Sigmoid colon (tissue), 7 donors: ENCODE results near the gene BIRC7. TPM values are rescaled to one million over a fixed set of nuclear protein-coding genes. Genes with fewer than 3 reads are reported as not detected.

ENCODE experiments used
- DNase-seq: peaks from one replicate; pipeline ENCODE4 v3.0.0-alpha.2; 2019
- H3K27ac ChIP-seq, 4 donors: fragments of 200-600 bp; sonication (generic); one replicate each; pipeline ENCODE4 v1.5.1; 2016 to 2019; ENCODE audit warnings: mild to moderate bottlenecking in 1 of 4
- H3K27me3 ChIP-seq, 3 donors: fragments of 200-600 bp; sonication (generic); one replicate each; pipeline ENCODE4 v1.5.1; 2019; ENCODE audit warnings: mild to moderate bottlenecking in 1 of 3
- H3K36me3 ChIP-seq, 4 donors: fragments of 200-600 bp; sonication (generic); one replicate each; pipeline ENCODE4 v1.5.1; 2016 to 2019
- H3K4me1 ChIP-seq, 4 donors: fragments of 200-600 bp; sonication (generic); one replicate each; pipeline ENCODE4 v1.5.1; 2017 to 2019
- H3K4me3 ChIP-seq, 4 donors: fragments of 200-600 bp; sonication (generic); one replicate each; pipeline ENCODE4 v1.5.1; 2017 to 2019; ENCODE audit warnings: mild to moderate bottlenecking in 2 of 4, moderate library complexity in 1 of 4
- H3K9me3 ChIP-seq, 4 donors: fragments of 200-600 bp in 3 of 4; sonication (generic) in 3 of 4; one replicate each; pipeline versions ENCODE4 v1.5.1 to v1.6.1; 2013 to 2019
- CTCF ChIP-seq, 4 experiments: fragments of 450-650 bp in 3 of 4; fragments of 200-600 bp in 1 of 4; IDR thresholded peaks; one replicate each; pipeline ENCODE4 v1.5.1; 2016 to 2019; ENCODE audit warnings: antibody characterized with exemption in 4 of 4, mild to moderate bottlenecking in 3 of 4, moderate library complexity in 2 of 4
- EP300 ChIP-seq, 4 donors: sonication (generic); formaldehyde crosslinking; IDR thresholded peaks; one replicate each; pipeline ENCODE4 v1.6.1; 2017; ENCODE audit warnings: antibody characterized with exemption in 4 of 4
- POLR2A ChIP-seq, 2 donors: fragments of 450-650 bp; IDR thresholded peaks; one replicate each; pipeline ENCODE4 v1.6.1; 2016; ENCODE audit warnings: antibody characterized with exemption in 2 of 2, mild to moderate bottlenecking in 2 of 2, moderate library complexity in 2 of 2
- POLR2AphosphoS5 ChIP-seq, 4 donors: sonication (generic); formaldehyde crosslinking; IDR thresholded peaks; one replicate each; pipeline ENCODE4 v1.6.1; 2017; ENCODE audit warnings: antibody characterized with exemption in 4 of 4
- WGBS, 2 donors: extraction: QIAGEN DNeasy Blood & Tissue Kit; methylation state at CpG; one replicate each; pipeline ENCODE4 v1.1.7; 2013; 5-methylcytosine and 5-hydroxymethylcytosine counted together
- intact Hi-C: fragments of 100-400 bp; cut with DNase I; formaldehyde crosslinking; loops from one replicate; pipeline ENCODE4 v1.15.1; 2023
- polyA plus RNA-seq, 3 donors: library from polyadenylated mRNA; stranded (reverse); fragments of 200-250 nt; gene quantifications; one replicate each; pipeline ENCODE4 v1.2.3, GENCODE V29; 2013
- total RNA-seq, 4 donors: library from RNA; depleted of rRNA; stranded (reverse); fragments of >200 nt; gene quantifications; one replicate each; pipeline ENCODE4 v1.1.0, GENCODE V29; 2016
- donor health status: healthy with polysubstance abuse.
- donor health status: Bipolar disorder and iron deficiency.
- donor health status: healthy.

Gene BIRC7
- total and polyA plus RNA-seq, 7 donors: 0.15 to 1.2 (median 0.66) TPM; not detected in 3

DNA sequence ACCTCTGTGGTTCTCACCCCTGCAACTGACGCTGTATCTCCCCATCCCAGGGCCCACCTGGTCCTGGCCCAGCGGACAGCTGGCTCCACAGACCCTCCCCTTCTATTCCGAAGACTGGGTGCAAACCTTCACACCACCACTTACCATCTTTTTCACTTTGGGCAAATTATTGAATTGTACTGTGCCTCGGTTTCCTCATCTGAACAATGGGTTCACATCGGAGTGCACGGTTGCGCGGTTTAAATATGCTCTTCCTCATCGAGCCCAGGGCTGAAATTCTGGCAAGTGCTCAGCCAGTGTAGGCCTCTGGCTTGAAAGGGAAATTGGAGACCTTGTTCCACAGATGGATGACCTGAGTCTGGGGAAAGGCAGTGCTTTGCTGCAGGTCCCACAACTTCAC is 34.0 kb downstream of the BIRC7 start:
- Histone ChIP-seq H3K27me3 (peaks cover 0 to 34% (median 24%) of the 10 kb centered on the region in 3 donors), H3K27ac (no peak overlapping the region), H3K4me1 (peaks cover 0 to 25% (median 24%) of the 10 kb centered on the region in 4 donors), H3K36me3 (no peaks in the 10 kb centered on the region), H3K9me3 (no peaks in the 10 kb centered on the region), H3K4me3 (no peak overlapping the region)
- 92 to 93% methylated on average over 9 of the region's 9 CpGs for WGBS, 2 donors
- no peak for DNase-seq
- TF ChIP-seq POLR2AphosphoS5 (IDR thresholded peaks at IDR 0.05) (no peak), EP300 (IDR thresholded peaks at IDR 0.05) (no peak), CTCF (IDR thresholded peaks at IDR 0.05) (no peak), POLR2A (IDR thresholded peaks at IDR 0.05) (no peak)
- intact Hi-C loops: no loop called here

DNA sequence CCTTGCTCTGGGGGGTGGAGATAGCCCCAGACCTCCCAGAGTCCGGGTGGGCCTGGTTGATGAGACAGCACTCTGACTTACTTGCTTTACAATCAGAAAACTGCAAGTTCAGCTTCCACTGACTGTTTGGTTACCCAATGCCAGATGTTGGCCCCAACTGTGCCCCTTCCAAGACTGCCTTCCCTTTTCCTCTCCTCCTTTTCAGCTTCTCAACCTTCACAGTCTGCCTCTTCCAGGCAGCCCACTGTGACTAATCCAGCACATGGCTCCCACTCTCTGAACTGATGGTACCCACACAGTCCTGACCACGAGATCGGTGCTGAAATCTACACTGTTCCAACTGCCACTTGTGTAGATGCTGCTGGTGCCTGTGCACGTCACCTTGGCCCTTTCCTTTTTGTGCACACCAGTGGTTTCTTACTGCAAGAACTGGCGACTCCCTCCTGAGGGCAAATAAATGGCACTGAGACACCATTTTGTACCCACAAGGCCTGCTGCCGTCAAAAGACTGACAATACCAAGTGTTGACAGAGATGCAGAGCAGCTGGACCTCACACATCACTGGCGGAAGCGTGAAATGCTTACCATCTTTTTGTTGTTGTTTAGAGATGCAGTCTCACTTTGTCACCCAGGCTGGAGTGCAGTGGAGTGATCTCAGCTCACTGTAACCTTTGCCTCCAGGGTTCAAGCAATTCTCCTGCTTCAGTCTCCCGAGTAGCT is 35.1 kb downstream of the BIRC7 start:
- Histone ChIP-seq H3K4me1 (peaks cover 0 to 30% (median 25%) of the 10 kb centered on the region in 4 donors), H3K4me3 (no peak overlapping the region), H3K9me3 (no peaks in the 10 kb centered on the region), H3K36me3 (peaks cover 0 to 3% (median 2%) of the 10 kb centered on the region in 4 donors), H3K27ac (no peak overlapping the region), H3K27me3 (peaks cover 0 to 25% (median 16%) of the 10 kb centered on the region in 3 donors)
- intact Hi-C loops: no loop called here
- 91% methylated on average over 9 of the region's 9 CpGs for WGBS, 2 donors
- no peak for DNase-seq
- TF ChIP-seq EP300 (IDR thresholded peaks at IDR 0.05): no peak
- TF ChIP-seq CTCF (IDR thresholded peaks at IDR 0.05): no peak
- TF ChIP-seq POLR2AphosphoS5 (IDR thresholded peaks at IDR 0.05): no peak
- TF ChIP-seq POLR2A (IDR thresholded peaks at IDR 0.05): no peak

GRCh38 chr20:63272105-63273058 is 36.7 kb downstream of the BIRC7 start, which contains the start of gene ARFGAP1:
ARFGAP1 (plus strand) TSS chr20:63272813; CDS start chr20:63275581, 2,768 bp downstream.
- 1% methylated on average over 97 of the region's 97 CpGs for WGBS, 2 donors
- H3K27ac ChIP-seq: peak within 1 kb of the TSS; percentile 73 to 85 (median 77)

More at GRCh38 chr20:63272105-63273058, 36.7 kb downstream of the BIRC7 start, which contains the start of gene ARFGAP1:
- peak; percentile 94 for DNase-seq
- peak; percentile 27 to 37 for TF ChIP-seq POLR2A (IDR thresholded peaks at IDR 0.05)
- no peak for TF ChIP-seq CTCF (IDR thresholded peaks at IDR 0.05)
- peak; percentile 78 to 92 (median 87) for TF ChIP-seq POLR2AphosphoS5 (IDR thresholded peaks at IDR 0.05)
- no peak for TF ChIP-seq EP300 (IDR thresholded peaks at IDR 0.05)
- peak within 1 kb of the TSS; percentile 86 to 95 (median 90) for H3K4me3 ChIP-seq
- no peaks in the 10 kb centered on the region for H3K9me3 ChIP-seq
- peaks cover 0 to 30% (median 25%) of the 10 kb centered on the region in 4 donors for H3K4me1 ChIP-seq
- H3K27me3 ChIP-seq: peaks cover 0 to 12% (median 9%) of the 10 kb centered on the region in 3 donors
- peaks cover 0 to 19% (median 12%) of the 10 kb centered on the region in 4 donors for H3K36me3 ChIP-seq
- intact Hi-C loops: loop anchor here (2.0 kb wide), 1 partner anchor 56 kb away; the partner anchor contains the start of gene YTHDF1
